A549 (cell line): Measurements from ENCODE around the gene MARK1. TPM values are rescaled to one million over a fixed set of nuclear protein-coding genes. Genes with fewer than 3 reads are reported as not detected.

Experiments
- ATAC-seq, 2 experiments: fragments of 200-7000 bp in 1 of 2; fragments of >200 bp in 1 of 2; cut with Nextera tagmentation in 1 of 2; cut with Tn5 transposase in 1 of 2; 3 replicates each; pipeline versions ENCODE4 v1.8.0 to v1.9.1; 2018 to 2020; ENCODE audit warnings: mild to moderate bottlenecking in 1 of 2, moderate library complexity in 1 of 2
- CTCF ChIA-PET: fragments of 300-600 bp; sonication (Branson Sonifier 250); formaldehyde crosslinking; extraction: SDS; loops from one replicate; lab custom pipeline; 2021; ENCODE audit warnings: antibody characterized with exemption, inconsistent platforms; lab: Yijun Ruan, JAX
- POLR2A ChIA-PET: fragments of 350-600 bp; formaldehyde crosslinking; extraction: SDS; loops from one replicate; lab custom pipeline; 2021; ENCODE audit warnings: antibody characterized with exemption, inconsistent platforms; lab: Yijun Ruan, JAX
- DNase-seq, 2 experiments: peaks; one replicate each; pipeline versions ENCODE4 v3.0.0 to v3.0.0-alpha.2; 2011 to 2016; ENCODE audit warnings: low read depth in 1 of 2, low spot score in 1 of 2
- FAIRE-seq: peaks from 2 replicates; lab custom pipeline; 2011; peaks lifted over from hg19 to GRCh38; lab: Jason Lieb, UNC
- H3K27ac ChIP-seq, 2 experiments: fragments of >200 bp; sonication (Bioruptor Twin); formaldehyde crosslinking; 3 replicates each; pipeline ENCODE4 v1.5.1; 2016 to 2017
- H3K4me1 ChIP-seq: fragments of >200 bp; sonication (Bioruptor Twin); formaldehyde crosslinking; 3 replicates; pipeline ENCODE4 v1.6.1; 2016
- H3K4me2 ChIP-seq: fragments of >200 bp; sonication (Bioruptor Twin); formaldehyde crosslinking; 3 replicates; pipeline ENCODE4 v1.6.1; 2016
- H3K4me3 ChIP-seq: fragments of >200 bp; sonication (Bioruptor Twin); formaldehyde crosslinking; 3 replicates; pipeline ENCODE4 v1.5.1; 2016
- H3K9me3 ChIP-seq: fragments of >200 bp; sonication (Bioruptor Twin); formaldehyde crosslinking; 3 replicates; pipeline ENCODE4 v1.6.1; 2016
- CBX8 ChIP-seq: fragments of 200-600 bp; sonication (generic); IDR thresholded peaks from 2 replicates; pipeline ENCODE4 v1.6.1; 2016
- CEBPB ChIP-seq, 2 experiments: fragments of >200 bp in 1 of 2; sonication (Bioruptor Twin) in 1 of 2; formaldehyde crosslinking in 1 of 2; IDR thresholded peaks; 2 replicates each; pipeline ENCODE4 v1.6.1; 2012 to 2016
- EP300 ChIP-seq, 2 experiments: fragments of >200 bp; sonication (Bioruptor Twin); formaldehyde crosslinking; IDR thresholded peaks; 2 replicates in 1 of 2; 3 replicates in 1 of 2; pipeline ENCODE4 v1.6.1; 2016 to 2017
- ESRRA ChIP-seq: fragments of 150-350 bp; IDR thresholded peaks from 2 replicates; pipeline ENCODE4 v1.6.1; 2014; ENCODE audit warnings: mild to moderate bottlenecking, low read length, borderline replicate concordance
- FOSL2 ChIP-seq, 2 experiments: fragments of 450-650 bp in 1 of 2; fragments of >200 bp in 1 of 2; sonication (Bioruptor Twin) in 1 of 2; formaldehyde crosslinking; IDR thresholded peaks; 2 replicates each; pipeline versions ENCODE4 v1.5.0 to v1.6.1; 2016 to 2020; ENCODE audit warnings: mild to moderate bottlenecking in 1 of 2, moderate library complexity in 1 of 2
- FOXS1 ChIP-seq: fragments of 250-450 bp; sonication (Bioruptor Pico); IDR thresholded peaks from 2 replicates; pipeline ENCODE4 v1.5.0; 2020; ENCODE audit warnings: mild to moderate bottlenecking, moderate library complexity
- HEYL ChIP-seq: fragments of 250-450 bp; sonication (Bioruptor Pico); IDR thresholded peaks from 2 replicates; pipeline ENCODE4 v1.8.0; 2021; ENCODE audit warnings: mild to moderate bottlenecking, moderate library complexity
- KDM1A ChIP-seq: fragments of 200-600 bp; sonication (generic); IDR thresholded peaks from 2 replicates; pipeline ENCODE4 v1.6.1; 2016; ENCODE audit warnings: low read depth, mild to moderate bottlenecking
- MAFK ChIP-seq: fragments of 450-650 bp; IDR thresholded peaks from 2 replicates; pipeline ENCODE4 v1.6.1; 2014; ENCODE audit not compliant: partially characterized antibody
- NFE2L2 ChIP-seq: fragments of 150-350 bp; conservative IDR thresholded peaks from 2 replicates; pipeline ENCODE4 v1.6.1; 2014; ENCODE audit warnings: low read length
- RAD21 ChIP-seq, 2 experiments: fragments of >200 bp in 1 of 2; sonication (Bioruptor Twin) in 1 of 2; formaldehyde crosslinking in 1 of 2; IDR thresholded peaks in 1 of 2; conservative IDR thresholded peaks in 1 of 2; 2 replicates in 1 of 2; 3 replicates in 1 of 2; pipeline ENCODE4 v1.6.1; 2012 to 2018; ENCODE audit warnings: inconsistent platforms in 1 of 2
- RARB ChIP-seq: fragments of 250-450 bp; sonication (Bioruptor Pico); IDR thresholded peaks from 2 replicates; pipeline ENCODE4 v1.8.0; 2021; ENCODE audit warnings: mild to moderate bottlenecking, moderate library complexity
- RNF2 ChIP-seq: fragments of 200-600 bp; sonication (generic); IDR thresholded peaks from 2 replicates; pipeline ENCODE4 v1.6.1; 2016; ENCODE audit warnings: low read depth, mild to moderate bottlenecking, antibody characterized with exemption, moderate library complexity, borderline replicate concordance
- SREBF2 ChIP-seq: fragments of 450-650 bp; IDR thresholded peaks from 2 replicates; pipeline ENCODE4 v1.6.1; 2014; ENCODE audit warnings: mild to moderate bottlenecking, moderate library complexity
- ZFP36 ChIP-seq: fragments of 450-650 bp; IDR thresholded peaks from 2 replicates; pipeline ENCODE4 v1.6.1; 2014; ENCODE audit warnings: borderline replicate concordance; ENCODE audit not compliant: partially characterized antibody
- WGBS: methylation state at CpG from one replicate; pipeline ENCODE4 v1.1.6; 2017; ENCODE audit errors: missing lambda C conversion rate; 5-methylcytosine and 5-hydroxymethylcytosine counted together
- polyA plus RNA-seq, 4 experiments: library from polyadenylated mRNA; depleted of rRNA in 3 of 4; stranded (reverse); fragments of >200 nt; fragmentation: RNase III in 1 of 4; extraction: RNeasy Plus Mini Kit Qiagen cat#74134 plus additional on column Dnase treatment in 1 of 4; gene quantifications; 2 replicates in 3 of 4; 3 replicates in 1 of 4; pipeline ENCODE4 v1.2.3, GENCODE V29; 2011 to 2017

The MARK1 gene
- polyA plus RNA-seq, 2 of the 4 experiments (the other 2 are of a cell fraction), result 0.03 to 0.05 TPM

GRCh38 chr1:220526294-220526693 lies 1.6 kb upstream of the MARK1 start:
- peak; percentile 26 to 32; a peak in 2 of 6 replicates for ATAC-seq
- POLR2A ChIA-PET, result interaction anchor here (0.6 kb wide), 1 partner anchor 249 kb away, joined by 5 read pairs; no protein-coding TSS in a partner anchor
- 32% methylated on average over 7 of the region's 7 CpGs for WGBS
- Histone ChIP-seq H3K27ac (no peak overlapping the region), H3K4me2 (no peak overlapping the region), H3K9me3 (no peaks in the 10 kb centered on the region), H3K4me3 (no peak overlapping the region), H3K4me1 (peaks cover 12% of the 10 kb centered on the region; the same call in 2 of the 3 replicates)
- FAIRE-seq, result no peak
- TF ChIP-seq ESRRA (no peak), FOXS1 (no peak), KDM1A (no peak)
- CTCF ChIA-PET, result interaction anchor here (0.9 to 1.3 kb wide), 2 partner anchors 8 to 30 kb away, joined by 3 to 4 read pairs; no protein-coding TSS in a partner anchor
- no peak for DNase-seq

- H3K9me3 ChIP-seq, result no peaks in the 10 kb centered on the region
- FAIRE-seq (no peak), DNase-seq (no peak)
- H3K4me3 ChIP-seq, result peak overlapping the region; percentile 67
- peaks cover 12% of the 10 kb centered on the region; the same call in 2 of the 3 replicates for H3K4me1 ChIP-seq
- H3K27ac ChIP-seq, result no peak overlapping the region
- CTCF ChIA-PET, result no interaction called here
- TF ChIP-seq NFE2L2, result no peak
- TF ChIP-seq FOSL2 (IDR thresholded peaks at IDR 0.05), result no peak
- TF ChIP-seq FOSL2 (CRISPR knock-in tag; IDR thresholded peaks at IDR 0.05), result no peak
- TF ChIP-seq CBX8, result peak; percentile 59; the same call in 1 of the 2 replicates
- TF ChIP-seq, all 56 proteins: peak for 1
- ATAC-seq, result peak in 1 of 2 experiments; percentile 19; a peak in 3 of 6 replicates
- POLR2A ChIA-PET, result no interaction called here
- WGBS, result 11% methylated on average over 21 of the region's 23 CpGs
- peak overlapping the region; percentile 98 for H3K4me2 ChIP-seq
These were observed 543 bp upstream of the MARK1 start for GRCh38 chr1:220527279-220527907.

- Histone ChIP-seq H3K27ac (peak overlapping the region in 1 of 2 experiments; percentile 76; a peak in 3 of 6 replicates), H3K4me1 (peaks cover 12% of the 10 kb centered on the region; the same call in 2 of the 3 replicates), H3K4me2 (peak overlapping the region; percentile 98), H3K4me3 (peak overlapping the region; percentile 67), H3K9me3 (peaks cover 2% of the 10 kb centered on the region; the same call in 2 of the 3 replicates)
- ChIA-PET POLR2A (no interaction called here), CTCF (no interaction called here)
- FAIRE-seq (no peak), DNase-seq (no peak), ATAC-seq (peak in 1 of 2 experiments; percentile 48; a peak in 3 of 6 replicates)
- WGBS, result 8% methylated on average over 36 of the region's 55 CpGs
- TF ChIP-seq RNF2 (peak; percentile 41; the same call in 1 of the 2 replicates), SREBF2 (no peak)
These were observed 954 bp downstream of the MARK1 start for GRCh38 chr1:220528679-220529501.

- DNase-seq (no peak), FAIRE-seq (no peak), ATAC-seq (no peak)
- 75% methylated on average over 6 of the region's 6 CpGs for WGBS
- CTCF ChIA-PET, result no interaction called here
- TF ChIP-seq RARB (no peak), EP300 (IDR thresholded peaks at IDR 0.05) (no peak), RAD21 (conservative IDR thresholded peaks at IDR 0.05 in 1 of 2, IDR thresholded peaks at IDR 0.05 in 1 of 2) (no peak), MAFK (no peak), CEBPB (IDR thresholded peaks at IDR 0.05) (no peak), HEYL (CRISPR knock-in tag) (no peak), ZFP36 (no peak)
- H3K27ac ChIP-seq, result no peak overlapping the region
- POLR2A ChIA-PET, result no interaction called here
- H3K4me3 ChIP-seq, result no peak overlapping the region
- peaks cover 5% of the 10 kb centered on the region; the same call in 2 of the 3 replicates for H3K9me3 ChIP-seq
- H3K4me2 ChIP-seq, result no peak overlapping the region
- peaks cover 12% of the 10 kb centered on the region; the same call in 2 of the 3 replicates for H3K4me1 ChIP-seq
These were observed 1.6 kb downstream of the MARK1 start for GRCh38 chr1:220529521-220530020.
